H1 (cell line): ENCODE measurements around the gene EFCAB13. TPM values are rescaled to one million over a fixed set of nuclear protein-coding genes. Genes with fewer than 3 reads are reported as not detected.

ENCODE experiments used
- CTCF ChIA-PET: fragments of 300-600 bp; sonication (Branson Sonifier 250); formaldehyde crosslinking; loops from one replicate; lab custom pipeline; 2021; ENCODE audit not compliant: partially characterized antibody; lab: Charles Lee
- POLR2A ChIA-PET: fragments of 300-600 bp; sonication (Branson Sonifier 250); formaldehyde crosslinking; loops from one replicate; lab custom pipeline; 2021; ENCODE audit warnings: inconsistent platforms; ENCODE audit not compliant: partially characterized antibody; lab: Charles Lee
- DNase-seq, 2 experiments: peaks; one replicate each; pipeline versions ENCODE4 v3.0.0 to v3.0.0-alpha.2; 2010 to 2022; ENCODE audit warnings: low spot score in 2 of 2, low read depth in 1 of 2, mixed read lengths in 1 of 2
- FAIRE-seq: peaks from 2 replicates; lab custom pipeline; 2011; peaks lifted over from hg19 to GRCh38; lab: Jason Lieb, UNC
- H2AFZ ChIP-seq: 2 replicates; pipeline ENCODE4 v1.8.1; 2012; ENCODE audit warnings: low read length, inconsistent platforms
- H2AK5ac ChIP-seq: 2 replicates; pipeline ENCODE4 v1.6.1; 2013; ENCODE audit warnings: low read depth, low read length
- H2BK120ac ChIP-seq: replicated peaks from 2 replicates; pipeline ENCODE3; 2013; ENCODE audit warnings: low read depth, low read length, inconsistent platforms
- H2BK12ac ChIP-seq: 2 replicates; pipeline ENCODE4 v1.6.1; 2013; ENCODE audit warnings: low read depth, low read length
- H2BK15ac ChIP-seq: 2 replicates; pipeline ENCODE4 v1.6.1; 2013; ENCODE audit warnings: low read length
- H2BK20ac ChIP-seq: 2 replicates; pipeline ENCODE4 v1.6.1; 2013; ENCODE audit warnings: low read length
- H2BK5ac ChIP-seq: 2 replicates; pipeline ENCODE4 v1.6.1; 2013; ENCODE audit warnings: low read depth, low read length
- H3K14ac ChIP-seq: 2 replicates; pipeline ENCODE4 v1.6.1; 2013; ENCODE audit warnings: inconsistent platforms; ENCODE audit not compliant: insufficient read length
- H3K18ac ChIP-seq: 2 replicates; pipeline ENCODE4 v1.6.1; 2013; ENCODE audit warnings: low read length; ENCODE audit errors: extremely low read depth
- H3K23ac ChIP-seq: 2 replicates; pipeline ENCODE4 v1.6.1; 2013; ENCODE audit warnings: inconsistent platforms; ENCODE audit not compliant: insufficient read length
- H3K23me2 ChIP-seq: 2 replicates; pipeline ENCODE4 v1.6.1; 2013; ENCODE audit warnings: low read depth, low read length
- H3K27ac ChIP-seq: 2 replicates; pipeline ENCODE4 v1.6.1; 2011; ENCODE audit warnings: low read depth, low read length, inconsistent platforms
- H3K27me3 ChIP-seq, 4 experiments: replicated peaks in 1 of 4; 1 replicate in 1 of 4; 2 replicates in 3 of 4; pipeline versions ENCODE4 v1.6.1 to v1.8.1; 2011 to 2013; ENCODE audit warnings: low read length in 3 of 4, mild to moderate bottlenecking in 3 of 4, inconsistent platforms in 2 of 4, mixed read lengths in 2 of 4, moderate library complexity in 1 of 4; ENCODE audit not compliant: control insufficient read depth in 3 of 4, insufficient read depth in 3 of 4; ENCODE audit errors: extremely low read depth in 1 of 4
- H3K36me3 ChIP-seq, 4 experiments: 2 replicates each; pipeline versions ENCODE4 v1.6.1 to v1.8.1; 2011 to 2013; ENCODE audit warnings: mild to moderate bottlenecking in 4 of 4, low read length in 3 of 4, moderate library complexity in 2 of 4, control low read depth in 1 of 4, inconsistent platforms in 1 of 4; ENCODE audit not compliant: insufficient read depth in 4 of 4, control insufficient read depth in 2 of 4
- H3K4ac ChIP-seq: replicated peaks from 2 replicates; pipeline ENCODE3; 2013; ENCODE audit warnings: low read length, low read depth, mixed read lengths, inconsistent platforms; ENCODE audit not compliant: insufficient read length
- H3K4me1 ChIP-seq, 4 experiments: replicated peaks in 1 of 4; 1 replicate in 1 of 4; 2 replicates in 3 of 4; pipeline versions ENCODE4 v1.6.1 to v1.8.1; 2011 to 2013; ENCODE audit warnings: low read length in 3 of 4, inconsistent platforms in 2 of 4, mixed read lengths in 1 of 4; ENCODE audit not compliant: insufficient read depth in 4 of 4, control insufficient read depth in 3 of 4
- H3K4me2 ChIP-seq, 2 experiments: 2 replicates each; pipeline versions ENCODE4 v1.6.1 to v1.8.1; 2011 to 2013; ENCODE audit warnings: low read depth in 2 of 2, low read length in 2 of 2, control low read depth in 1 of 2, inconsistent platforms in 1 of 2, mild to moderate bottlenecking in 1 of 2; ENCODE audit not compliant: insufficient read depth in 1 of 2
- H3K4me3 ChIP-seq, 4 experiments: fragments of 200-600, 300-600 bp in 1 of 4; sonication (generic), shearing (Covaris generic), sonication (Bioruptor Twin) in 1 of 4; 2 replicates each; pipeline versions ENCODE4 v1.5.1 to v1.8.1; 2011 to 2016; ENCODE audit warnings: low read length in 4 of 4, low read depth in 3 of 4, control low read depth in 2 of 4, inconsistent platforms in 2 of 4, mild to moderate bottlenecking in 2 of 4, mixed read lengths in 1 of 4, moderate library complexity in 1 of 4; ENCODE audit not compliant: insufficient read depth in 2 of 4; ENCODE audit errors: extremely low read depth in 1 of 4
- H3K56ac ChIP-seq: replicated peaks from 2 replicates; pipeline ENCODE3; 2013; ENCODE audit warnings: low read depth, mild to moderate bottlenecking, mixed read lengths, low read length, inconsistent platforms; ENCODE audit not compliant: insufficient read length
- H3K79me1 ChIP-seq: 2 replicates; pipeline ENCODE4 v1.6.1; 2013; ENCODE audit warnings: low read depth, low read length, control low read depth
- H3K79me2 ChIP-seq, 2 experiments: 2 replicates each; pipeline versions ENCODE4 v1.6.1 to v1.8.1; 2012 to 2013; ENCODE audit warnings: low read length in 2 of 2, mild to moderate bottlenecking in 2 of 2, inconsistent platforms in 1 of 2; ENCODE audit not compliant: insufficient read depth in 2 of 2, control insufficient read depth in 1 of 2
- H3K9ac ChIP-seq, 4 experiments: replicated peaks in 1 of 4; 1 replicate in 1 of 4; 2 replicates in 3 of 4; pipeline versions ENCODE4 v1.6.1 to v1.8.1; 2011 to 2013; ENCODE audit warnings: low read depth in 3 of 4, low read length in 3 of 4, control low read depth in 2 of 4, mild to moderate bottlenecking in 2 of 4, moderate library complexity in 2 of 4, inconsistent platforms in 1 of 4; ENCODE audit errors: extremely low read depth in 1 of 4
- H3K9me3 ChIP-seq, 2 experiments: 2 replicates each; pipeline versions ENCODE4 v1.6.1 to v1.8.1; 2012 to 2013; ENCODE audit warnings: mild to moderate bottlenecking in 2 of 2, moderate library complexity in 2 of 2, control low read depth in 1 of 2, inconsistent platforms in 1 of 2, low read depth in 1 of 2, low read length in 1 of 2, mixed read lengths in 1 of 2; ENCODE audit not compliant: insufficient read depth in 2 of 2
- H4K20me1 ChIP-seq, 2 experiments: replicated peaks in 1 of 2; 2 replicates each; pipeline versions ENCODE3 to v1.8.1; 2011 to 2013; ENCODE audit warnings: inconsistent platforms in 2 of 2, low read length in 2 of 2, mild to moderate bottlenecking in 1 of 2; ENCODE audit not compliant: insufficient read depth in 2 of 2, control insufficient read depth in 1 of 2
- H4K5ac ChIP-seq: 2 replicates; pipeline ENCODE4 v1.6.1; 2013; ENCODE audit warnings: low read length, low read depth, mixed read lengths, inconsistent platforms; ENCODE audit not compliant: insufficient read length
- H4K8ac ChIP-seq: 2 replicates; pipeline ENCODE4 v1.8.0; 2013; ENCODE audit warnings: mild to moderate bottlenecking, moderate library complexity, low read length, inconsistent platforms; ENCODE audit not compliant: insufficient read depth; ENCODE audit errors: extremely low read depth
- H4K91ac ChIP-seq: replicated peaks from 2 replicates; pipeline ENCODE3; 2013; ENCODE audit warnings: low read length, mixed read lengths, inconsistent platforms; ENCODE audit not compliant: insufficient read length
- ASH2L ChIP-seq: fragments of 200-600, 300-600 bp; sonication (generic); IDR thresholded peaks from one replicate; pipeline ENCODE4 v1.7.1; 2017; ENCODE audit warnings: low read length
- CHD2 ChIP-seq: IDR thresholded peaks from 2 replicates; pipeline ENCODE4 v1.6.1; 2012; ENCODE audit warnings: low read length, improper control_type of control experiment
- HDAC6 ChIP-seq: IDR thresholded peaks from one replicate; pipeline ENCODE4 v1.7.1; 2012; ENCODE audit warnings: low read depth, mild to moderate bottlenecking, inconsistent platforms, low read length, moderate library complexity
- JUN ChIP-seq: IDR thresholded peaks from 2 replicates; pipeline ENCODE4 v1.6.1; 2011; ENCODE audit warnings: low read depth, mild to moderate bottlenecking, improper control_type of control experiment, low read length
- RNF2 ChIP-seq: fragments of 200-900, 300-1000 bp; sonication (generic); IDR thresholded peaks from 2 replicates; pipeline ENCODE4 v1.7.1; 2016; ENCODE audit warnings: borderline replicate concordance, low read depth, mild to moderate bottlenecking, antibody characterized with exemption, low read length; ENCODE audit not compliant: poor library complexity, severe bottlenecking; ENCODE audit errors: missing control alignments
- SAP30 ChIP-seq: fragments of 300-600 bp; sonication (generic); IDR thresholded peaks from 2 replicates; pipeline ENCODE4 v1.7.1; 2012; ENCODE audit warnings: low read length, moderate library complexity, mild to moderate bottlenecking, inconsistent platforms; ENCODE audit not compliant: insufficient read depth, insufficient replicate concordance
- SIX5 ChIP-seq: IDR thresholded peaks from 2 replicates; pipeline ENCODE4 v1.6.1; 2011; ENCODE audit warnings: mild to moderate bottlenecking, low read depth, low read length
- SP1 ChIP-seq: IDR thresholded peaks from 2 replicates; pipeline ENCODE4 v1.6.1; 2011; ENCODE audit warnings: low read depth, low read length
- SP4 ChIP-seq: IDR thresholded peaks from 2 replicates; pipeline ENCODE4 v1.6.1; 2012; ENCODE audit warnings: low read length, inconsistent platforms
- SUZ12 ChIP-seq: fragments of 200-600 bp; sonication (generic); IDR thresholded peaks from 2 replicates; pipeline ENCODE4 v1.6.1; 2012; ENCODE audit warnings: mild to moderate bottlenecking, inconsistent platforms, low read length, moderate library complexity, mixed read lengths
- TAF7 ChIP-seq: optimal IDR thresholded peaks from 2 replicates; pipeline ENCODE3; 2011; ENCODE audit warnings: low read depth, mild to moderate bottlenecking, inconsistent platforms, low read length, moderate library complexity, borderline replicate concordance
- WGBS, 2 experiments: shearing (Covaris generic) in 1 of 2; methylation state at CpG; one replicate each; pipeline versions ENCODE4 v1.1.6 to v1.1.7; 2013 to 2015; ENCODE audit warnings: low lambda C conversion rate in 2 of 2, mixed read lengths in 2 of 2, inconsistent platforms in 1 of 2, low coverage in 1 of 2, missing lambda C conversion rate in 1 of 2; ENCODE audit not compliant: insufficient replicate concordance in 2 of 2, insufficient coverage in 1 of 2, insufficient read length in 1 of 2; ENCODE audit errors: extremely low coverage in 1 of 2, missing lambda C conversion rate in 1 of 2; 5-methylcytosine and 5-hydroxymethylcytosine counted together
- polyA plus RNA-seq, 7 experiments: library from polyadenylated mRNA; depleted of rRNA in 3 of 7; stranded (reverse) in 5 of 7; unstranded in 2 of 7; fragments of >200 nt in 5 of 7; fragments of 200-250 nt in 2 of 7; gene quantifications; 1 replicate in 5 of 7; 2 replicates in 1 of 7; 4 replicates in 1 of 7; pipeline versions ENCODE4 v1.2.1 to v1.2.3, GENCODE V29; 2011 to 2013; ENCODE audit warnings: missing spikeins in 2 of 7, mixed read lengths in 2 of 7
- total RNA-seq: library from RNA; stranded (reverse); fragmentation: NEBNext Ultra II Directional; extraction: Animal tissue kit (Norgen Biotek cat#: 25700); gene quantifications from 2 replicates; pipeline ENCODE4 v1.2.1, GENCODE V29; 2021
- TF ChIP-seq, protein P1 (sequence below): IDR thresholded peaks from 2 replicates; pipeline ENCODE4 v1.6.1; 2012; ENCODE audit warnings: inconsistent platforms
- TF ChIP-seq, protein P2 (sequence below): IDR thresholded peaks from 2 replicates; pipeline ENCODE4 v1.6.1; 2012; ENCODE audit warnings: low read length, inconsistent platforms

Gene EFCAB13
- total and polyA plus RNA-seq, 2 of the 8 experiments (the other 6 are each of a cell fraction or from before 2014, with no cell fraction given): 0.12 to 2.0 TPM

DNA sequence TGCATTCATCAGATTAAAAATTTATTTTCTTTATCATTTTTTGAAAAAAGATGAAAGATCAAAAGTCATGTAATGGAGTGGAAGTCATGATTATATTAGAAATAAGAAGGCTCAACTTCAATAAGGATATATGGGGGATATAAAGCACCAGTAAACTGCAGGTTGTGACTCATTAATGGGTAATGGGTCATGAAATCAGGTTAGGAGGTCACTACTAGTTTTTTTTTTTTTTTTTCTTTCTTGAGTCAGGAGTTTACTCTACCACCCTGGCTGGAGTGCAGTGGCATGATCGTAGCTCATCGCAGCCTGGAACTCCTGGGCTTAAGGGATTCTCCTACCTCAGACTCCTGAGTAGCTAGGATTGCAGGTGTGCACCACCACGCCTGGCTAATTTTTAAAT, 14.3 kb downstream of the EFCAB13 start:
- WGBS, 2 experiments: 94% methylated on average over 3 of the region's 3 CpGs; no CpG with 5 or more reads in 1 of the 2 experiments
- H3K4me1 ChIP-seq: no peaks in the 10 kb centered on the region
- no peak for FAIRE-seq
- TF ChIP-seq SP1: no peak
- TF ChIP-seq TAF7: no peak
- no peak for TF ChIP-seq ASH2L
- TF ChIP-seq JUN: no peak
- TF ChIP-seq, protein P1, sequence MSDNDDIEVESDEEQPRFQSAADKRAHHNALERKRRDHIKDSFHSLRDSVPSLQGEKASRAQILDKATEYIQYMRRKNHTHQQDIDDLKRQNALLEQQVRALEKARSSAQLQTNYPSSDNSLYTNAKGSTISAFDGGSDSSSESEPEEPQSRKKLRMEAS: no peak
- no peak for TF ChIP-seq SAP30
- no peak for TF ChIP-seq SP4
- no peak for TF ChIP-seq SIX5
- no peak for TF ChIP-seq CHD2
- TF ChIP-seq HDAC6: no peak
- TF ChIP-seq RNF2: no peak
- TF ChIP-seq, protein P2, sequence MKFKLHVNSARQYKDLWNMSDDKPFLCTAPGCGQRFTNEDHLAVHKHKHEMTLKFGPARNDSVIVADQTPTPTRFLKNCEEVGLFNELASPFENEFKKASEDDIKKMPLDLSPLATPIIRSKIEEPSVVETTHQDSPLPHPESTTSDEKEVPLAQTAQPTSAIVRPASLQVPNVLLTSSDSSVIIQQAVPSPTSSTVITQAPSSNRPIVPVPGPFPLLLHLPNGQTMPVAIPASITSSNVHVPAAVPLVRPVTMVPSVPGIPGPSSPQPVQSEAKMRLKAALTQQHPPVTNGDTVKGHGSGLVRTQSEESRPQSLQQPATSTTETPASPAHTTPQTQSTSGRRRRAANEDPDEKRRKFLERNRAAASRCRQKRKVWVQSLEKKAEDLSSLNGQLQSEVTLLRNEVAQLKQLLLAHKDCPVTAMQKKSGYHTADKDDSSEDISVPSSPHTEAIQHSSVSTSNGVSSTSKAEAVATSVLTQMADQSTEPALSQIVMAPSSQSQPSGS: no peak
- no peak for TF ChIP-seq SUZ12

More for the DNA sequence above, 14.3 kb downstream of the EFCAB13 start:
- Histone ChIP-seq H3K4me2 (no peak overlapping the region), H3K23me2 (no peaks in the 10 kb centered on the region), H3K9me3 (no peaks in the 10 kb centered on the region), H3K79me1 (no peaks in the 10 kb centered on the region), H3K27ac (no peak overlapping the region), H3K23ac (no peak overlapping the region), H3K14ac (no peak overlapping the region), H4K91ac (no peak overlapping the region), H4K8ac (no peak overlapping the region), H3K56ac (no peak overlapping the region), H2BK20ac (no peak overlapping the region), H3K27me3 (no peaks in the 10 kb centered on the region), H2AK5ac (no peak overlapping the region), H2BK12ac (no peak overlapping the region), H3K36me3 (no peaks in the 10 kb centered on the region), H3K79me2 (no peaks in the 10 kb centered on the region), H2BK15ac (no peak overlapping the region), H3K18ac (no peak overlapping the region), H4K20me1 (no peaks in the 10 kb centered on the region), H2BK5ac (no peak overlapping the region), H4K5ac (no peak overlapping the region), H3K4ac (no peak overlapping the region), H3K9ac (no peak overlapping the region), H2AFZ (no peak overlapping the region), H3K4me3 (no peak overlapping the region), H2BK120ac (no peak overlapping the region)
- ChIA-PET CTCF (no interaction called here), POLR2A (no interaction called here)
- no peak for DNase-seq
